AG09319 (cell line): Measurements from ENCODE around the gene WIPF2.

Experiments
- DNase-seq: peaks from one replicate; pipeline ENCODE4 v3.0.0-alpha.2; 2010; ENCODE audit warnings: low read depth; ENCODE audit errors: extremely low read depth
- CTCF ChIP-seq: IDR thresholded peaks from 2 replicates; pipeline ENCODE4 v1.5.1; 2011; ENCODE audit warnings: low read depth, mild to moderate bottlenecking, inconsistent platforms, low read length, moderate library complexity

Gene WIPF2

GRCh38 chr17:40218740-40219593 lies at the start of gene WIPF2:
WIPF2 (plus strand) TSS chr17:40219304; CDS start chr17:40256460, 37,156 bp downstream.
- peak; percentile 88 for DNase-seq
- TF ChIP-seq CTCF = peak; percentile 68

GRCh38 chr17:40170325-40170724 lies 48.8 kb upstream of the WIPF2 start:
- DNase-seq = no peak
- no peak for TF ChIP-seq CTCF

- TF ChIP-seq CTCF = no peak
- no peak for DNase-seq
Measured at GRCh38 chr17:40171750-40172149, 47.4 kb upstream of the WIPF2 start.

- no peak for DNase-seq
- TF ChIP-seq CTCF = no peak
Measured at GRCh38 chr17:40173091-40173777, 45.9 kb upstream of the WIPF2 start.

GRCh38 chr17:40173778-40174135 lies 45.3 kb upstream of the WIPF2 start:
- no peak for DNase-seq
- TF ChIP-seq CTCF = no peak

- no peak for TF ChIP-seq CTCF
- DNase-seq = no peak
Measured at GRCh38 chr17:40174514-40174913, 44.6 kb upstream of the WIPF2 start.
